ENCODE results near the gene CRYL1.

CRYL1 gene

DNA sequence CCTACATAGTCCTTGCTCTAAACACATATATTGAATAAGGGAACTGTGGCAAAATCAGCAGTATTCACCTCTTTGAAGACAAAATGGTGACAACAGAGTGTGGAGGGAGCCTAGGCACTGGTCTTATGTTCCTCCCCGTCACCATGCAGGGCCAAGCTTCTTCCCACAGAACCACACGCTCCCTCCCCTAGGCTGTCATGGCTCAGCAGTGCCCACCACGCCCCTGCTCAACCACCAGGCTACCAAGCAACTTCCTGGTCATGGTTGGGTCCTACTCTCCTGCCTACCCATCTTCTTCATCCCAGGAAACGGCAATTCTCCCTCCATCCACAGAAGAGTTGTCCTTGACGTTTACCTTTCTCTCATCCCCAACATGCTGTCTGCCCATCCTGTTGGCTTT, 126.1 kb downstream of the CRYL1 start:
- DNase-seq (ENCODE audit: low read depth) = no peak

DNA sequence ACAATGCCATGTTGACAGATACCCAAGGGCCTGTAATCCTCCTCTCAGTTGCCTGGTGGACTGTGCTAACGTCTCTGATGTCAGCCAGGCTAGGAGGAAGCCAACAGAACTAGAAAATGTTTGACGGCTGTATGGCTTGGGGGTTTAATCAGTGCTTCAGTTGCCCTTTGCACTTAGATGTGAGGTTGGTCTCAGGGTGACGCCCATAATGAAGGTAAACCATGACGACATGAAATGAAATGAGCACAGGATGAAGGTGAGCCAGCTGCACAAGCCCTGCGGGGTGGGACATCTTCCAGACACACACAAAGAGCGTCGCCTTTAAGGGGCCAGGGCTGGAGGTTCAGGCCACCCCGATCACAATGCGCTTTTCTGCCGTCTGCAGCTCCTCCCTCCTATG, 127.2 kb downstream of the CRYL1 start:
- no peak for DNase-seq (ENCODE audit: low read depth)

DNA sequence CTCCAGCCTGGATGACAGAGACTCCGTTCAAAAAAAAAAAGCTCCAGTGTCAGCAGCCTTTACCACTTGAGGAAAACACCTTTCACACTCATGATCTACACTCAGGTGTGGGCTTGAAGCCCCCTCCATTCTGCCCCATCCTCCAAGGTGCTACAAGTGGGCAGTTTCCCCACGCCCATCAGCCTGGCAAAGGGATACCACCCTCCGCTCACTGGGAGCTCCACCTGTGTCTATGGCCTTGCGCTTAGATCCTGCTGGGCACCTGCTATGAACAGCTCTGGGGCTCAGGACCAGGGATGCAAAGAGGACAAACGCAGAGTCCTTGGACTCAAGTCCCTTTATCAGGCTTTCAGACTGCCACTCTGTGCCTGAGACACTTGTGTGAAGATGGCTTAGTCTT, 127.8 kb downstream of the CRYL1 start:
- no peak for DNase-seq (ENCODE audit: low read depth)

DNA sequence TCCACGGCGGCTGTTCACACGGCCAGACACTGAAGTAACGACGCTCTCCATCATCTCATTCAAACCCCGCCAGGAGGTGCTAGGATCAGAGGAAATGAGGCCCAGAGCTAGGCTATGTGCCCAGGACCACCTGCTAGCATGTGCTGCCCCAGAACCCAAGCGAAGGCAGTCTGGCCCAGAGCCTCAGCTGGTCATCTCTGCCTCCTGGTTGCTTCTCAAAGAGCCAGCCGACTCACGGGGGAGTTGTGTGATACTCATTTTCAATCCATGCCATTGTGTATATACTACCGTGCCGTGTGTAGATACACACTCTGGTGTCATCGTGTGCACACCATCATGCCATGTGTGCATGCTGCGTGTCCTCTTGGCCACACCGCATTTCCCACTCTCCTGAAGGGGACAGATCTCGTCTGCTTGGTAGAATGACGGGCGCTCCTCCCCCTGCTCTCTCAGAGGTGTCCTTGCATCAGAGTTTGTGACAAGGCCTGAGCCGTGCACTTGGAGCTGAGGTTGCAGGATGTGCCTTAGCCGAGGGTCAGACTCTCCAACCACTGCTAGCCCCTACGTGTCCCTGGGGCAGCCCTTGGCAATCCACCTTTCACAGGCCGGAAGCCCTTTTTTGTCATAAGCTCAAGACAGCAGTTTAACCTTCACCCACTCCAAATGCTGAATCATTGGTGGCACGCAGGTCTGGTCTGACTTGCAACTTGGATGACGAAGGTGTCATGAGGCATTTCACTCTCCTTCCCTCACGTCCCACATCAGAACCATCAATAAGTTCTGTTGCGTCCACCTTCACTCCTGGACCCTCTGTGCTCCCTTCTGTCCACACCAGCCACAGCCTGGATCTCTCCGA, 130.4 kb downstream of the CRYL1 start:
- DNase-seq (ENCODE audit: low read depth) = no peak

DNA sequence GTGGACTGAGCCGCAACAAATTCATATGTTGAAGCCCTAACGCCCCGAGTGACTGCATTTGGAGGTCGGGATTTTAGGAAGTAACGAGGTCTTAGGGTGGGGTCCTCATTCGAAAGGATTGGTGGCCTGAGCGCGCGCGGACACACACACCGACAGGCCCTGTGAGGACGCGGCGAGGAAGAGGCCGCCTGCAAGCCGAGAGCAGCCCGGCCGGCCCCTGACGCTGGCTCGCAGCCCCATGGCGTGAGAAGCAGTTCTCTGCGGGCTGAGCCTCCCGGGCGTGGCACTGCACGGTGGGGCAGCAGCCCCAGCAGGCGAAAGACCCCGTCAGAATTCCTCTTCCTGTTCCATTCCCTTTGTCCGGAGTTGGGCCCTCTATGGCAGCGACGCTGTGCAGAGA, 131.2 kb downstream of the CRYL1 start:
- DNase-seq (ENCODE audit: low read depth) = no peak

DNA sequence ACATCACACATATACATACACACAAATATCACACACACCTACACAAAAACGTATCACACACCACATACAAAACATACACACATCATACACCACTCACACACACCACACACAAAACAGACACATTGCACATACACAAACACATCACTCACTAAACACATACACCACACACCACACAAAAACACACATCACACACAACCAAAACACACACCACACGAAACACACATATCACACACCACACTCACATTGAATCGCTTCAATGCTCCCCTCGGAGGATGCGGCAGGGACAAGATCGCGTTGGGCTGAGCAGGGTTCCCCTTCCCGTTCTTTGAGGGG, 131.5 kb downstream of the CRYL1 start:
- DNase-seq (ENCODE audit: low read depth) = no peak

DNA sequence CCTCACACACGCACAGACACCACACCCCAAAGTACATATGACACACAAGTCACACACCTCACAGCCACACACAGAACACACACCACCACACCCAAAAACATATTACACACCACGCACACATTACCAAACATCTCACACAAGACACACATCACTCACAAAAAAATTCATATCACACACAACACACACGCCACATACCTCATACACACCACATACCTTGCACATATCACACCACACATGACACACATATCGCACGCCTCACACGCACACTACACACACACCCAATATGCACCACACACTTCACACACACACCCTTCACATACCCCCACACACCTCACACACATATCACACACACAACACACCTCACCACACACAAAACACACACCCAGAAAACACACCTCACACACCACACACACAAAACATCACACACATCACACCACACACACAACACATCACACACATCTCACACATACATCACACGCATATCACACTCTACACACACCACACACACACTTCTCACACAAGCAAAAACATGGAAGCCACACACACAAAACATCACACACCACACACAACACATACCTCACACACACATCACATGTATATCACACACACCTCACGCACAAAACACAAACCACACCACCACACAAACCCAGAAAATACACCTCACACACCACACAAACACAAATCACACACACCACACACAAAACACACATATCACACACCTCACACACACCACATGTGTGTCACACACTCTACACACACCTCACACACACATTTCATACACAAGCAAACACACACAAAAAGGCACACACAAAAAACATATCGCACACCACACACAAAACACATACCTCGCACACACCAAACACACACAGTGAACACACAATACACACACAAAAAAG, 132.1 kb downstream of the CRYL1 start:
- no peak for DNase-seq (ENCODE audit: low read depth)

DNA sequence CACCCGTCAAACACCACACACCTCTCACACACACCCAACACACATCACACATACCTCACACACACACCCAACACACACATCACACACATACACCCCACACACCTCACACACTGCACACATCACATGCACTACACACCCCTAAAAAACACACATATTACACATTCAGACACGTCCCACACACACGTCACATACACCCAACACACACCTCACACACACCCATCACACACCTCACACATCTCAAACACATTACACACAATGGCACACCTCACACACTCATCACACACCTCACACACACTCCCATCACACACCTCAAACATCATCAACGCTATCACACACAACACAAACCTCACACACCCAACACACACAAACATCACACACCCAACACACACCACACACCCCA, 133.1 kb downstream of the CRYL1 start:
- DNase-seq (ENCODE audit: low read depth) = no peak

DNA sequence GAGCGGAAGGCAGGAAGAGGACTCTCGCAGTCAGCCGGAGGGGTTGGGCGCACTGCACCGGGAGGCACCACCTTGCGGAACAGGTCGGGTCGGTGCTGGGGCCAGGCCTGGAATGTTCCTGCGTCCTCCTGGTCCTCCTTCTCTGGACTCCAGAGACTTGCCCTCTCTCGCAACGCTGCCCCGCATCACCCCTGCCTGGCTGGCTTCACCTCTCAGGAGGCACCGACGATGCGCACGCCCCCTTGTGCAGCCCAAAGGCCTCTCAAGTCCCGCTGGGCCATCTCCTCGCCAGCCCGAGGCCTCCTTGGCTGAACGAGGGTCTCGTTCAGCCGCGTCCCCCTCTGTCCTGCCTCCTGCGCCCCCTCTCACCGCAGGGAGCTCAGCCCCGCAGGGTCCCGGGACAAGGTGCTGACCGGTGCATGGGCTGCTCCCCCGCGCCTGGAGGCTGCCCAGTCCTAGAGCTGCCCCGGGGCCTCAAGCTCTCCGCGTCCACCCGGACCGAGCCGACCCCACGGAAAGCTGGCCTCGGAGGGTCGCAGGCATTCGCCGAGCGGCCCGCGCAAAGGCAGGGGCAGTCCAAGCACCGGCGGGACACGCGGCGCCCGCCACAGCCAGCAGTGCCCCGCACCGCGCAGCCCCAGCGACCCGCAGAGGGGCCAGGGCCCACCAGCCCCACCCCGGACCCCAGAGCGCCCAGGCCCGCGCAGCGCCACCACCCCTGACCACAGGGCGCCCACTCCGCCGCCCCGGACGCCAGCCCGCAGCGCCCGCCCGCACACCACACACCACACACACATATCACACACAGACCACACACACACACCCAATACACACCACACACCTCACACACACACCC, 133.8 kb downstream of the CRYL1 start:
- DNase-seq (ENCODE audit: low read depth) = no peak

DNA sequence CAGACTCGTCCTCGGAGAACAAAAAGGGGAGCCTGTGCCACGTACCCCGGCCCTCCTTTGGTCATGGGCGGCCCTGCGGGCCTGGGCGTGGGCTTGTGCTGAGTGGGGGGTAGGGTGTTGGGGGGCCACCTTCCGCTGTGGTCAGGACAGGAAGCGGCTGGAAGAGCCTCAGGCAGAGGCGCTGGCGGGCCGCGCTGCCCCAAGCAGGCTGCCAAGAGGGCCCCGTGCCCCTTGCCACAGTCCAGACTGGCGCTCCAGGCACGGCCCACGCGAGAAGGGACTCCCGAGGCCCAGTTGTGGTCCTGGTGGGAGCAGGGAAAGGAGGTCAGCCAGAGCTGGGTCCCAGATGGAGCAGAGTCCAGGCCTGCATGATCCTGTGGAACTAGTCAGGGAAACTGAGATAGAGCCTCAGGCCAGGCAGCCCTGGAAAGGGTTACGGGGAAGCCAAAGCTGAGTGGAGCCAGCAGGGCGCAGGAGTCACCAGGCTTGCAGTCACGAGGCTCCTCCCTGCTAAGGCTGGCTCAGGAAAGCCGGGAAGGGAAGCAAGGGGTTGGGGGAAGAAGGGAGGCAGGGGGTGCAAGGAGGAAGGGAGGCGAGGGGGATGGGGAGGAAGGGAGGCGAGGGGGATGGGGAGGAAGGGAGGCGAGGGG, 135.0 kb downstream of the CRYL1 start:
- DNase-seq (ENCODE audit: low read depth) = no peak

DNA sequence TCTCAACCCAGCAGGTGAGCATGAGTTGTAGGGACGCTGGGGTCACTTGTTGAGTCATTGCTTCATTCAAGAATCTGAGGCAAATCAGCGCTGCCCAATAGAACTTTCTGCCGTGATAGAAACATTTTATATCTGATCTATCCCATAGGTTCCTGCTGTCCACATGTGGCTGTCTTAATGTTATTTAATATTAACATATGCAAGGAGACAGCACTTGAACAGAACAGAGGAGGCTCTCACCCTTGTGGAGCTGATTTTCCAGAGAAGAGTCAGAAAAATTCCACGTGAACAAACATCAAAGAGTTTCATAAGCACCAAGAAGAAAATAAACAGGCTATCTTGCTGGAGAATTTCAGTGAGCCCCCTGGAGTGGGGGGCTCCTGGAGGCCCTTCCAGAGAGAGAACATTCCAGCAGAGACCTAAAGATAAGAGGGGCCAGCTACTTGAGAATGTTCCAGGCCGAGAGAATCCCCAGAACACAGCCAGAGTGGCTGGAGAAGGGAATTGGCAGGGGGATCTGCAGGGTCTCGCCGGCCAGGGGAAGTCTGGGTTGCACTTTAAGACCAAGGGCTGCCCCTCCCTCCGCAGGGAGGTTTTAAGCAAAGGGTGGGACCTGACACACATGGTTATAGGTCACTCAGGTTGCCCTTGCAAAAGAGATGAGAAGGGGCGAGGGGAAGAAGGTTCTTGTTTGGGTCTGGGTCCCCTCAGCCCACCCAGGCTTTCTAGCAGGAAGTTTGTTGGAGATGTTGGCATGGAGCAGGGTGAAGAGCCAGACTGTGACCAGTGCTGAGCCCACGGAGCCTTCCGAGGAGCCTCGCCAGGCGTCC, 135.7 kb downstream of the CRYL1 start:
- no peak for DNase-seq (ENCODE audit: low read depth)

DNA sequence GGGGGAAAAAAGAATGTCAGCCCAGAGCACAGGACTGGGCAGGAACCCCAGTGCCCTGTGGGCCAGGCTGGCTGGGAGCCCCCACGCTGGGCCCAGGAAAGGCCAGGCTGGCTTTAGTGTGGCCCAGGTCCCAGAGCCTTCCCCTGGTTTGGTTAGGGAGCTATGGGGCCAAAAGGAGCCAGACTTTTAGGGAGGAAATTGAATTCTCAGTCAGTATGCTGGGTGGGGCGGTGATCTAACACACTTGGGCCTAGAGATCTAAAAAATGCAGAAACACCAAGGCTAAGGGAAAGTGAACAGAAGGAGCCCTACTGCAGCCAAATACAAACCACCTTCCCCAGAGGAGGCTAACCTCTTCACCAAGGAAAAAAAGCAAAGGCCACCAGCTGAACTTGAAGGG, 137.5 kb downstream of the CRYL1 start:
- no peak for DNase-seq (ENCODE audit: low read depth)

DNA sequence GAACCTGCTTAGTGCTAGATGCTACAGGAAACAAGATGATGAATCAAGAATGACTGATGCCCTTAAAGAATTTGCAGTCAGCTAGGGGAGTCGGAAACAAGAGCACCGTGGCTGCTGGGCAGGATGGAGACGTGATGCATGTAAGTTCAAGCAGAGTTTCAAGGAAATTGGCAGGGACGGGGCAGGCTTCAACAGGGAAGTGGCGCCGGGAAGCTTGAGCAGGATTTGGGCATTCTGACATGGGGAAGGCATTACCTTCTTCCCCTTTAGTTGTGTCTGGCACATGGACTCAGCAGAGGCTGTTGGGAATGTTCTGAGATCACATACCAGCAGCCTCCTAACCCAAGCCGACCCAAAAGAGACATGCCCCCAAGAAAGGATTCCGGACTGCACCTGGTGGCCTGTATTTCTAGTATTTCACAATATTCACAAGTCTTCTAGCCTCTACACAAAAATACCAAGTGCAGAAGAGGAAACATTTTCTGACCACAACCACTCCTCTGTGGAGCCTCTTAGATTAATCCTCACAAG, 138.2 kb downstream of the CRYL1 start:
- no peak for DNase-seq (ENCODE audit: low read depth)

DNA sequence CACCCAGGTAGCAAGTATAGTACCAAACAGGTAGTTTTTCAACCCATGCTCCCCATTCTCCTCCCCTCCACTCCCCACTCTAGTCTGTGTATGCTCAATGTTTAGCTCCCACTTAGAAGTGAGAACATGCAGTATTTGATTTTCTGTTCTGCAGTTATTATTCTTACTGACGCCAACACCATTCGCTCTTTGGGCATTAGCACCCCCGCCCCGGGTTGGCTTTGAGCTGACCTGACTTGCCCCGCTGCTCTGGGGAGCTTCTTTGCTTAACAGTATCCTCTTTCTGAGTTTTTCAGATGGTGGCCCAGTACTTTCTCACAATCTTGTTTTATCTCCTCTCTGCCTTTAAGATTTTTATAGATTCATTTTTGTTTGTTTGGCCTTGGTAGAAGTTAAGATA, 138.7 kb downstream of the CRYL1 start:
- DNase-seq (ENCODE audit: low read depth) = no peak

DNA sequence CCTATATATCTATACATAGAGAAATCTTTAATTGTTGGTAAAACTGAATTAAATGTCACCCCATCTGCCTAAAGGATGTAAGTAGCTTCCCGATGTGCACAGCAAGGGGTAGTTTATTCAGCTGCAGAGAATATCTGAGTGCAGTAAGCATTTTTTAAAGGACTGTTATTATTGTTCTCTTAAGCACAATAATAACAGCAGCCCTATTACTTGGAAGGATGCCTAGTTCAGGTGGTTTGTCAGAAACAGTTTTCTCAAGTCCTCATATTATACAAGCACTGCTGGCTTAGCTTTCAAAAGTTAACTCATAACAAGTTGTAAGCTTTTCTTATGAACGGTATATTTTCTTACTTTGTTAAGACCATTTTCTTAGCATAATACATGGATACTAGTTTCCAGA, 142.6 kb downstream of the CRYL1 start:
- no peak for DNase-seq (ENCODE audit: low read depth)

DNA sequence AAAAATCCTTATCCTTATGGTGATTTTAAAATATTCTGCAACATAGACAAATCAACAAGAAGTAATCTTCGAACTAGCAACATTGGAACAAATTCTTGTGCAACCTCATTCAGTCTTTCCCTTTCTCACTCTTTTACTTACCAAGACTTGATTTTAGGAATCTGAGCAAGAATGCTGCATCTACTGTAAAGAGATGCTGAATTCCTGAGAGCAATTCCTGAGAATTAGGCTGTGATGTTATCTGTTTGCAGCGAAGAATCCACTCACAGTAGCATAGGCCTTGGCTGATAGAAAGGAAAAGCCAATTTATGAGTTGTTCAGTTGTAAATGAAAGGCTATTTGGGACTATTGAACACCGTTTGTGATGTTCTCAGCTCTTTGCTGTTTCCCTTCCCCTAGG, 144.3 kb downstream of the CRYL1 start:
- DNase-seq (ENCODE audit: low read depth) = no peak

DNA sequence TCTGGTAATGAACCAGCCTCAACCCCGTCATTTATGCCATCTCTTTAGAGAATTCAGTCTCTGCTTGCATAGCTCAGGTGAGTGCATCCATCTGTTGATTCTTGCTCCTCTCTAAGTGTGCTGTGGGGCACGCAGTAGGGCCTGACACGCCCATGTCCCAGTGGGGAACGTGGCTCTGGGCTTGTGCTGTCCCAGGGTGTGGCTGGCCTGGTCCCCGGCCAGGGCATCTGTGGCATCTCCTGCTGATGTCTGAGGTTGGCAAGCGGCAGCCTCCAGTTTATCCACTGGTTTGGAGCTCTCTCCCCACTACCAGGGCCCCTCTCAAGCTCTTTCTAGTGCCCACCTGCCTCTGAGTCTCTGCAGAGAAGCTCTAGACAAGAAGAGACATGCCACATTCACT, 146.9 kb downstream of the CRYL1 start:
- DNase-seq (ENCODE audit: low read depth) = no peak

DNA sequence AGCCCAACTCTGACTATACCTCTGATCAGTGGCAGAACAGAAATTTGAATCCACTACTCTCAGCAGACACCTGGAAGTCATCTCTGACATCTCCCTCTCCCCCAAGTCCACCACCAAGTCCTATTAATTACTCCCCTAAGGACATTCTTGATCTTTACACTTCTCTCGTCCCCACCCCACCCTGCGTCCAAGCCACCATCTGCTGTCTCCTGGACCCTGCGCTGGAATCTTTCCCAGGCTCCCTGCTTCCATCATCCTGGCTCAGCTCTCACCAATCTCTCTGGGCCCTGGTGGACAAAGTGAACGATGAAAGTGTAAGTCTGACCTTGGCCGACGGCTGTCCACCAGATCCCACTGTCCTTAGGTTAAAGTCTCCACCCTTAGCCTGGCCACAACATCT, 147.9 kb downstream of the CRYL1 start:
- no peak for DNase-seq (ENCODE audit: low read depth)

DNA sequence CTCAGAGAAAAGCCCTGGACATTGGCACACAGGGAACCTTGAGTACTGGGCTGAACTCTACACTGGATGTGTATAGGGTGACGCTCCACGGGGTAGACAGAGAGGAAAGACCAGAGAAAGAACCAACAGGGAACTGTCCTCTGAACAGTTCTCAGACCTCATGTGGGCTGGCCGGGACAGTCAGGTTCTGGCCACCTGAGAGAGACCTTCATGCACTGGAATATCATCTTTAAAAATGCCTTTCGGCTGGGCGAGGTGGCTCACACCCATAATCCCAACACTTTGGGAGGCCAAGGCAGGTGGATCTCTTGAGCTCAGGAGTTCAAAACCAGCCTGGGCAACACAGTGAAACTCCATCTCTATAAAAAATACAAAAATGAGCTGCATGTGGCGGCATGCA, 149.8 kb downstream of the CRYL1 start:
- DNase-seq (ENCODE audit: low read depth) = no peak

DNA sequence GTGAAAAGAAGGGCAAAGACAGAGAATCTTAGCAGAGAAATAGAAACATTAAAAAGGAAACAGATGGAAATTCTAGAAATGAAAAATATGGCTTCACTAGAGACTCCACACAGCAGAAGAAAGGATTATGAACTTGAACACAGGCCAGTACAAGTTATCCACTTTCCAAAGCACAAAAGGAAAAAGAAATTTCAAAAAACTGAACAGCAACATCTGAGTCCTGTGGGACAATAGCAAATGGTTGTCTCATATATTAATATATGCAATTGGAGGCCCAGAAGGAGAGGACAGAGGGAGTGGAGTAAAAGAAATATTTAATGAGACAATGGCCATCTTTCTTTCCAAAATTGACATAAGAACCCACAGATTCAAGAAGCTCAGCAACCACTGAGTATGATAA, 151.8 kb downstream of the CRYL1 start:
- DNase-seq (ENCODE audit: low read depth) = no peak

DNA sequence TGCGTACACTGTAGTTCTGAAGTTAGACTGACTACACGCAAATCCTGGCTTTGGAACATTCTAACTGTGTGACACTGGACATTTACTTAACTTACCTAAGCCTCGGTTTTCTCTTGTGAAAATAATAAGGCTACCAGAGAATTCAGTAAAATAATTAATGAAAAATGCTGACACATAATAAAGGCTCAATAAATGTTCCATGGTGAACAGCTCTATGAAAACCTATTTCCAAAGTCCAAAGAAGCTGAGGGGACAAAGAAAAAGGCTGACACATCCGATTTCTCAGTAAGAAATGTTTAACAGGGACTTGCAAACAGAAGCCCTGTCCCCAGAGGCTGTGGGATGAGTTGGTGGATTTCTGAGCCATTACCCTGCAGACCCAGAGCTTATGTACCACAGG, 153.8 kb downstream of the CRYL1 start:
- no peak for DNase-seq (ENCODE audit: low read depth)

Measured in T-helper 22 cell (primary cell).